ENCODE data around the gene SLC51B. TPM values are rescaled to one million over a fixed set of nuclear protein-coding genes. Genes with fewer than 3 reads are reported as not detected.

The SLC51B gene
- total RNA-seq, 2 experiments from 2014 or later, result not detected

GRCh38 chr15:65050270-65050669 lies 5.1 kb downstream of the SLC51B start:
- no peaks in the 10 kb centered on the region for H3K36me3 Mint-ChIP-seq
- DNase-seq (no peak), ATAC-seq (no peak)
- CTCF ChIA-PET, result interaction anchor here (0.7 to 1.5 kb wide), 3 partner anchors 16 to 248 kb away, joined by 3 to 6 read pairs (median 3); no protein-coding TSS in a partner anchor
- no peak overlapping the region for H3K4me3 Mint-ChIP-seq
- peaks cover 20% of the 10 kb centered on the region for H3K4me1 Mint-ChIP-seq
- H3K27ac Mint-ChIP-seq, result no peak overlapping the region
- no peaks in the 10 kb centered on the region for H3K9me3 Mint-ChIP-seq (ENCODE audit: low read depth)
- H3K27me3 Mint-ChIP-seq, result peaks cover 3% of the 10 kb centered on the region

- no peaks in the 10 kb centered on the region for H3K36me3 Mint-ChIP-seq
- no peak overlapping the region for H3K4me3 Mint-ChIP-seq
- peaks cover 29% of the 10 kb centered on the region for H3K4me1 Mint-ChIP-seq
- DNase-seq, result no peak
- CTCF ChIA-PET, result interaction anchor here (1.1 to 5.6 kb wide), 5 partner anchors 8 to 247 kb away, joined by 3 to 26 read pairs (median 6); no protein-coding TSS in a partner anchor
- no peak overlapping the region for H3K27ac Mint-ChIP-seq
- H3K27me3 Mint-ChIP-seq, result peaks cover 3% of the 10 kb centered on the region
- H3K9me3 Mint-ChIP-seq (ENCODE audit: low read depth), result no peaks in the 10 kb centered on the region
- no peak for ATAC-seq
Measured at GRCh38 chr15:65051266-65051665, 6.1 kb downstream of the SLC51B start.

DNA sequence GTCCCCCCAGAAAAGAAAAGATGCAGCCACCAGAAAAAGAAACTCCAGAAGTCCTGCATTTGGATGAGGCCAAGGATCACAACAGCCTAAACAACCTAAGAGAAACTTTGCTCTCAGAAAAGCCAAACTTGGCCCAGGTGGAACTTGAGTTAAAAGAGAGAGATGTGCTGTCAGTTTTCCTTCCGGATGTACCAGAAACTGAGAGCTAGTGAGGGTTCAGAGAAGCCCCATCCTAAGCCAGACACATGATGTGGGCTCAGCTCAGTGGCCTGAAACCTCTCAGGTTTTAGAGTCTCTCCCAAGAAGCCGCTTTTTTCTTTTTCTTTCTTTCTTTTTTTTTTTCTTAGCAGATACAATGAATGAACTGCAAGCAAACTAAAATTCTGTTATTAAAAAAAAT lies 7.8 kb downstream of the SLC51B start:
- Mint-ChIP-seq H3K9me3 (ENCODE audit: low read depth) (no peaks in the 10 kb centered on the region), H3K4me3 (no peak overlapping the region), H3K27ac (no peak overlapping the region), H3K27me3 (peaks cover 3% of the 10 kb centered on the region), H3K36me3 (no peaks in the 10 kb centered on the region), H3K4me1 (peaks cover 29% of the 10 kb centered on the region)
- ATAC-seq (no peak), DNase-seq (no peak)
- CTCF ChIA-PET, result interaction anchor here (0.7 to 5.6 kb wide), 5 partner anchors 10 to 349 kb away, joined by 3 to 26 read pairs (median 5); no protein-coding TSS in a partner anchor

- Mint-ChIP-seq H3K36me3 (no peaks in the 10 kb centered on the region), H3K27me3 (peaks cover 5% of the 10 kb centered on the region), H3K4me1 (peaks cover 23% of the 10 kb centered on the region), H3K4me3 (no peak overlapping the region), H3K27ac (no peak overlapping the region), H3K9me3 (ENCODE audit: low read depth) (no peaks in the 10 kb centered on the region)
- ATAC-seq (peak; percentile 56), DNase-seq (peak; percentile 76)
- CTCF ChIA-PET, result interaction anchor here (0.8 to 5.6 kb wide), 15 partner anchors 11 to 243 kb away, joined by 3 to 26 read pairs (median 5); partner anchors contain the start of genes CLPX, KBTBD13 and UBAP1L
Measured at GRCh38 chr15:65054333-65055200, 9.4 kb downstream of the SLC51B start.

DNA sequence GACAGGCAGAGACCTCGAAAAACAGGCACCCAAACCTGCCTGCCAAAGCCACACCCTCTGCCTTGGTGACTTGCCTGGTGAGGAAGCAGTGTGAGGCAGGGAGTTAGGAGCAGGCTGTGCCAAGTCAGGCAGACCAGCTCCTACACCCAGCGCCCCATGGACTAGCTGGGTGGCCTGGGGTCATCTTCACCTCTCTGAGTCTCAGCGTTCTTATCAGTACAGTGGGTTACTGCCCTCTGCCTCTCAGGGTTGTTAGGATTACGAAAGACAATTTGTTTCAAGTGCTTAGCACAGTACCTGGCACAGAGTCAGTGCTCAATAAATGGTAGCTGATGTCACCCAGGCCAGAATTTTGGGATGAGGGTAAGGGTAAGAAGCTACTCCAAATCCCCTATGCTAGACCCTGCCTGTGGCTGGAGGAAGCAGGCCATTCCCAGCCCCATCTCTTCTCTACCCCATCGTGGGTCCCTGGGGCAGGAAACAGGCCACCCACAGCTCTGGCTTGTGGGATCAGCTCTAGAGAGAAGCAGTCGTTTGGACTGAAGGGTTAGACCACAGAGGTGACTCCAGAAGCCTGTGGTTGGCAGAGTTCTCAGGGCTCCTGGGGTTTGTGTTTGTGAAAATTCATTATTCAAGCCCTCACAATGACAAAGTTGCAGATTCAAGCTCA lies 10.1 kb downstream of the SLC51B start:
- CTCF ChIA-PET, result interaction anchor here (0.8 to 5.6 kb wide), 14 partner anchors 12 to 242 kb away, joined by 3 to 26 read pairs (median 5); partner anchors contain the start of genes CLPX, KBTBD13 and UBAP1L
- Mint-ChIP-seq H3K9me3 (ENCODE audit: low read depth) (no peaks in the 10 kb centered on the region), H3K4me1 (peaks cover 16% of the 10 kb centered on the region), H3K36me3 (no peaks in the 10 kb centered on the region), H3K4me3 (no peak overlapping the region), H3K27ac (no peak overlapping the region), H3K27me3 (peaks cover 4% of the 10 kb centered on the region)
- peak; percentile 45 for ATAC-seq
- peak; percentile 64 for DNase-seq

- Mint-ChIP-seq H3K4me1 (peaks cover 14% of the 10 kb centered on the region), H3K27me3 (peaks cover 4% of the 10 kb centered on the region), H3K27ac (no peak overlapping the region), H3K4me3 (no peak overlapping the region), H3K36me3 (no peaks in the 10 kb centered on the region), H3K9me3 (ENCODE audit: low read depth) (no peaks in the 10 kb centered on the region)
- CTCF ChIA-PET, result interaction anchor here (1.0 to 5.6 kb wide), 6 partner anchors 13 to 241 kb away, joined by 3 to 26 read pairs (median 14); partner anchors contain the start of gene KBTBD13
- ATAC-seq (no peak), DNase-seq (no peak)
Measured at GRCh38 chr15:65056106-65056505, 10.9 kb downstream of the SLC51B start.

DNA sequence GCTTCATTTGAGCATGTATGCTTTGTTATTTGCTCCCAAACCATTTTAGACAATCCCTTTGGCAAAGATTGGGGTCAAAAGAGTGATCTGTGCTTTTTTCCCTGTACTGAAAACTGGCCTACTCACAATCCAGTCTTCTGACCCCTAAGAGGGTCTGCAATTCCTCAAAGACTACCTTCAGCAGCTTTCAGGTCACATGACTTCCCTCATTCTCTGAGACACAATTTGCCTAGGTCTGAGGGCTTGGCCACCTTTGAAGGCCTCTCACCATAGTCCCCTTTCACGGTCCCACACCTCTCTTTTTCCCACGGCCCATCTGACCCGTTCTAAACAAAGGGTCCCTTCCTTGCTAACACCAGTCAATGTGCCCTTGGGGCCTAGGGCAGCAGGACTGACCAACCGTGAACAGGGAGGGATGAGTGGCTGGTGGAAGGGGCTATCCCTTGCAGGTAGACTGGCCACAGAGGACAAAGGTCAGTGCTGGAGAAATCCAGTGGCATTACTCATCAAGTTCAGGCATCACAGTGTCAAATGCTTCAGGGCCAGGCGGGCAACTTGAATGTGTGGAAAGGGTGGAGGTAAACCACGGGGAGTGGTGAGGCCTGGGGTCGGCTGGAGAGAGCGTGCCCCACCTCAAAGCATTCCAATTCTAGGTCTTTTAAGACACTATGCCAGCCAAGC lies 11.8 kb downstream of the SLC51B start:
- H3K4me1 Mint-ChIP-seq, result peaks cover 14% of the 10 kb centered on the region
- ATAC-seq (no peak), DNase-seq (no peak)
- peaks cover 4% of the 10 kb centered on the region for H3K27me3 Mint-ChIP-seq
- no peaks in the 10 kb centered on the region for H3K36me3 Mint-ChIP-seq
- no peak overlapping the region for H3K4me3 Mint-ChIP-seq
- CTCF ChIA-PET, result interaction anchor here (1.0 to 5.6 kb wide), 2 partner anchors 23 to 241 kb away, joined by 6 to 26 read pairs; no protein-coding TSS in a partner anchor
- H3K27ac Mint-ChIP-seq, result no peak overlapping the region
- no peaks in the 10 kb centered on the region for H3K9me3 Mint-ChIP-seq (ENCODE audit: low read depth)

GRCh38 chr15:65057549-65057940 lies 12.4 kb downstream of the SLC51B start:
- Mint-ChIP-seq H3K27me3 (peaks cover 9% of the 10 kb centered on the region), H3K4me3 (no peak overlapping the region), H3K4me1 (peaks cover 14% of the 10 kb centered on the region), H3K36me3 (no peaks in the 10 kb centered on the region), H3K27ac (no peak overlapping the region), H3K9me3 (ENCODE audit: low read depth) (no peaks in the 10 kb centered on the region)
- CTCF ChIA-PET, result no interaction called here
- DNase-seq, result no peak
- no peak for ATAC-seq

DNA sequence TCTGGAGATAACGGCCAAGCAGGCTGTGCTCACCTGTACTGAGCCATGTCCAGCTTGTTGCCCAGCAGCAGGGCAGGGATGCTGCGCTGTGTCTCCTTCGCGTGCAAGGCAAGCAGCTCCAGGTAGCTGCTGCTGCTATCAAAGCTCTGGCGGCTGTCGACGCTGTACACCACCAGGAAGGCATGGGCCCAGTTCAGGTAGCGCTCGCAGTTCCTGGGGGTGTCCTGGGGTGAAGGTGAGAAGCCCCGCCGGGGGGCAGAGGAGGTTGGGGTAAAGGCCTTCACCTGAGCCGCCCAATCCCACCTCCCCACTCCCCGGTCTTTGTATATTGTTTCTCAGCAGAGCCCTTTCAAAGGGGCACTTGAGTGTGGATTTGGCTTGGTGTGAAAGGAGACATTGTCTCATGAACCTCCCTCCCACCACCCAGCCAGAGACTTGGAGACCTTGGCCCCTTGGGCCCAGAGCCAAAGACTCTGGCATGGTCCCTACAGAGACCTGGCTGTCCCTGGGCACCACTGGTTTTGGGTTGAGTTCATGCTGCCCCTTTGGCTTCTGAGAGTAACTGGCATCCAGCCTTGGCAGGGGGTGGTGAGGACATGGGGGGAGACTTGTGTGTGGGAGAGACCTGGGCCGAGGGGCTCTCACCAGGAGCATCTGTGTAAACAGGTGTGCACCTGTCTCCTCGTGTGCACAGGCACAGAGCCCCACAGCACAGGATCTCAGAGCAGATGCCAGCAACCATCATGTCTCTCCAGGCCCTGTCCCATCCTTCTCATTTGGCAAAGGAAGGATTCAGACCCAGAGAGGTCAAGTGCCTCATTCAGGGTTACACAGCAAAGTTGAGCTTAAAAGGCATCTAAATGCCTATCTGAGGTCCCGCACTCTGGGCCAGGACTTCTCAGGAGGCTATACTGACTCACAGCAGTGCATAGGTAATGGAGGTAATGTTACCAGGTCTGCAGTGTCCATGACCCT lies 13.5 kb downstream of the SLC51B start:
- CTCF ChIA-PET, result interaction anchor here (1.5 kb wide), 1 partner anchor 43 kb away, joined by 4 read pairs; no protein-coding TSS in a partner anchor
- Mint-ChIP-seq H3K27ac (no peak overlapping the region), H3K27me3 (peaks cover 11% of the 10 kb centered on the region), H3K4me1 (peaks cover 14% of the 10 kb centered on the region), H3K36me3 (no peaks in the 10 kb centered on the region), H3K4me3 (no peak overlapping the region), H3K9me3 (ENCODE audit: low read depth) (no peaks in the 10 kb centered on the region)
- ATAC-seq (no peak), DNase-seq (no peak)

- CTCF ChIA-PET, result interaction anchor here (1.5 to 1.9 kb wide), 2 partner anchors 26 to 42 kb away, joined by 4 to 5 read pairs; no protein-coding TSS in a partner anchor
- ATAC-seq (no peak), DNase-seq (no peak)
- Mint-ChIP-seq H3K36me3 (no peaks in the 10 kb centered on the region), H3K27me3 (peaks cover 15% of the 10 kb centered on the region), H3K4me3 (no peak overlapping the region), H3K9me3 (ENCODE audit: low read depth) (no peaks in the 10 kb centered on the region), H3K27ac (no peak overlapping the region), H3K4me1 (peaks cover 13% of the 10 kb centered on the region)
Measured at GRCh38 chr15:65059369-65059750, 14.2 kb downstream of the SLC51B start.

- peaks cover 17% of the 10 kb centered on the region for H3K27me3 Mint-ChIP-seq
- H3K4me3 Mint-ChIP-seq, result no peak overlapping the region
- CTCF ChIA-PET, result interaction anchor here (1.5 to 1.9 kb wide), 2 partner anchors 26 to 41 kb away, joined by 4 to 5 read pairs; no protein-coding TSS in a partner anchor
- no peaks in the 10 kb centered on the region for H3K9me3 Mint-ChIP-seq (ENCODE audit: low read depth)
- H3K4me1 Mint-ChIP-seq, result peaks cover 12% of the 10 kb centered on the region
- DNase-seq (no peak), ATAC-seq (no peak)
- no peak overlapping the region for H3K27ac Mint-ChIP-seq
- no peaks in the 10 kb centered on the region for H3K36me3 Mint-ChIP-seq
Measured at GRCh38 chr15:65059931-65060596, 14.9 kb downstream of the SLC51B start.

All from activated CD8-positive, alpha-beta memory T cell treated with anti-CD3 and anti-CD28 coated beads, Interleukin-2, amount 10 ng/mL, durations not matched to agents 7 days and 5 days (primary cell).